Measurements from ENCODE around the gene CISD2.

The CISD2 gene

GRCh38 chr4:102847687-102848086 lies 21.1 kb upstream of the CISD2 start:
- H3K4me3 ChIP-seq (replicated peaks in 1 of 2; ENCODE audit: low read depth in 2 of 2, low read length in 2 of 2): no peak overlapping the region
- no peak for DNase-seq (ENCODE audit: low read depth in 2 of 2)
- no peak for TF ChIP-seq CTCF (IDR thresholded peaks at IDR 0.05; ENCODE audit: low read depth, low read length)

DNA sequence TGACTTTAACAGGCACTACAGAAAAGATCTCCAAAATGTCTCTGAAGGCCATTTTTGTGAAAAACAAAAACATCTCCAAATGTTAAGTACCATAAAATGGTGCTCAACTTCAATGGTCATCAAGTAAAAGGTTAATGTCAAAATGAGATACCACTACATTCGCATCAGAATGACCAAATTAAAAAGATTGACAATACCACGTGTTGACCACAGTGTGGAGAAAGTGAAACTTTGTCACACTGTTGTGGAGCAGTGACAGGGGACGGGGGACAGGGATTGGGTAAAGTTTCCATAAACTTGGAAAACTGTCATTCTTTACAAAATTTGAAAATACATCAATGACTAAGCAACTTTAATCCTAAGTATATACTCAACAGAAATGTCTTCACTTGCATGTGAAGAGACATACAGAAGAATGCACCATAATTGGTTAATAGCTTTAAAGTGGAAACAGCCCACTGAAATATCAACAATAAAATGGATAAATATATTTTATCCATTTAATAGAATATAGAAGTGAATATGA lies 19.1 kb upstream of the CISD2 start:
- DNase-seq (ENCODE audit: low read depth in 2 of 2): no peak
- TF ChIP-seq CTCF (IDR thresholded peaks at IDR 0.05; ENCODE audit: low read depth, low read length): no peak
- no peak overlapping the region for H3K4me3 ChIP-seq (replicated peaks in 1 of 2; ENCODE audit: low read depth in 2 of 2, low read length in 2 of 2)

- no peak for DNase-seq (ENCODE audit: low read depth in 2 of 2)
- no peak overlapping the region for H3K4me3 ChIP-seq (replicated peaks in 1 of 2; ENCODE audit: low read depth in 2 of 2, low read length in 2 of 2)
- TF ChIP-seq CTCF (IDR thresholded peaks at IDR 0.05; ENCODE audit: low read depth, low read length): no peak
Observed at GRCh38 chr4:102850370-102850769, 18.4 kb upstream of the CISD2 start.

DNA sequence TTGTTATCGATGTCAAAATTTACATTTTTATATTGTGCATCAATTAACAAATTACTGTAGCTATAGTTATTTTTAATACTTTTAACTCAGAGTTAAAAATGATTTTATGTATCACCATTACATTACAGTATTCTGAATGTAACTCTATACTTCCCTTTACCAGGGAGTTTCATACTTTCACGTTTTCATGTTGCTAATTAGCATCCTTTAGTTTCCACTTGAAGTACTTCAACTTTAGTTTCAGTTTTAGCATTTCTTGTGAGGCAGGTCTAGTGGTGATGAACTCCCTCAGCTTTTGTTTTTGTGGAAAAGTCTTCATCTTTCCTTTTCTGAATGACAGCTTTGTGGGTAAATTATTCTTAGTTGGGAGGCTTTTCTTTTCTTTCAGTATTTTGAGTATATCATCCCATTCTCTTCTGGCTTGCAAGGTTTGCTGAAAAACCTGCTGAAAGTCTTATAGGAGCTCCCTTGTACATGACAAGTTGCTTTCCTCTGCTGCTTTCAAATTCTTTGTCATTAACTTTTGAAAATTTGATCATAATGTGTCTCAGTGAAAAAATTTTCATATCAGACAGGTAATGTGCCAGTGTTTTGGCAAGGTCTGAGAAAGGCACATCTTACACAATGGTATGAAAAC lies 9.8 kb upstream of the CISD2 start:
- TF ChIP-seq CTCF (IDR thresholded peaks at IDR 0.05; ENCODE audit: low read depth, low read length): no peak
- DNase-seq (ENCODE audit: low read depth in 2 of 2): no peak
- no peak overlapping the region for H3K4me3 ChIP-seq (replicated peaks in 1 of 2; ENCODE audit: low read depth in 2 of 2, low read length in 2 of 2)

DNA sequence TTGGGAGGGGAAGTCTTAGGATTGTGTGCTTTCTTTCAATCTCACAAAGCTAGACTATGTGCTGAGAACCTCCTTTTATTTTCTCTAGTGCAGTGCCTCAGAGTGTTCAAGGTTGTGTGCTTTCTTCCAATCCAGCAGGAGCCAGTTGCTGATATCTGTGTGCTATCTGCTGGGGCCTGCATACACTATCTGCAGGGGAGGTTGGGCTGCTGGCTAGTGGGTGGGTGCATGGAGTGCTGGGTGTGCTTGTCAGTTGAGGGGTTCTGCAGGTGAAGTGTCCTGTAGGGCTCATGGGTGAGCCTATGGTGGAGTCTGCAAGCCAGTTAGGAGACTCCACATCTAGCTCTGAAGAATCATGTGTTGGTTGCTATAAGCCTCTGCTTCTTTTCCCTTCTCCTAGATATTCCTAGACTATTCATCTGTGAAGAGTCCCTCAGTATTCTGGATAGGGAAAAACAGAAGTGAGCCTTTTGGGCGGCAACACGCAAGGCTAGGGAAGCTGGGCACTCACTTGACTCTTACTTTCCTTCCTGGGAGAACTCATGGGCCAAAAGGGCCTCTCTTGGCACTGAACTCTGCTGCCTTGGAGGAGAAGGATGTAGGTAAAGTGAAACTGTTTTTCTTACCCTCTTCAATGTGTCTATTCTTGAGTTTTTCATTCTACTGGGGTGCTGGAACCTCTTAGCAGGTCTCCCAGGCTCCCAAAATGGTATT lies 8.0 kb upstream of the CISD2 start:
- H3K4me3 ChIP-seq (replicated peaks in 1 of 2; ENCODE audit: low read depth in 2 of 2, low read length in 2 of 2): no peak overlapping the region
- no peak for DNase-seq (ENCODE audit: low read depth in 2 of 2)
- TF ChIP-seq CTCF (IDR thresholded peaks at IDR 0.05; ENCODE audit: low read depth, low read length): no peak

- TF ChIP-seq CTCF (IDR thresholded peaks at IDR 0.05; ENCODE audit: low read depth, low read length): no peak
- DNase-seq (ENCODE audit: low read depth in 2 of 2): no peak
- no peak overlapping the region for H3K4me3 ChIP-seq (replicated peaks in 1 of 2; ENCODE audit: low read depth in 2 of 2, low read length in 2 of 2)
Observed at GRCh38 chr4:102862016-102862415, 6.8 kb upstream of the CISD2 start.

All from cardiac fibroblast (primary cell).